Panc1 (cell line): ENCODE measurements around the gene PBX1.

Experiments used
- CTCF ChIP-seq: fragments of 450-650 bp; IDR thresholded peaks from 2 replicates; pipeline ENCODE4 v1.5.1; 2017; ENCODE audit warnings: mild to moderate bottlenecking
- POLR2AphosphoS5 ChIP-seq: IDR thresholded peaks from 2 replicates; pipeline ENCODE4 v1.6.1; 2012; ENCODE audit warnings: mild to moderate bottlenecking, low read depth, low read length, moderate library complexity
- REST ChIP-seq, 2 experiments: IDR thresholded peaks; 2 replicates each; pipeline ENCODE4 v1.6.1; 2011 to 2012; ENCODE audit warnings: low read depth in 2 of 2, control low read depth in 1 of 2, low read length in 1 of 2, mild to moderate bottlenecking in 1 of 2, moderate library complexity in 1 of 2; ENCODE audit not compliant: insufficient read depth in 1 of 2

GRCh38 chr1:164733070-164733469 is 174.1 kb downstream of the PBX1 start:
- TF ChIP-seq POLR2AphosphoS5: no peak
- TF ChIP-seq CTCF: no peak
- TF ChIP-seq REST (IDR thresholded peaks at IDR 0.05; ENCODE audit: insufficient read depth in 1 of 2, low read depth in 2 of 2, low read length in 1 of 2): no peak
